ENCODE measurements around the gene ROCK2. TPM values are rescaled to one million over a fixed set of nuclear protein-coding genes. Genes with fewer than 3 reads are reported as not detected.

The ROCK2 gene
- total RNA-seq, 4 donors from 2014 or later = 127 to 571 (median 186) TPM

GRCh38 chr2:11367170-11367730 is 22.8 kb upstream of the ROCK2 start:
- no peak for TF ChIP-seq CTCF (IDR thresholded peaks at IDR 0.05; ENCODE audit: low read depth)

GRCh38 chr2:11366326-11366741 is 21.9 kb upstream of the ROCK2 start:
- TF ChIP-seq CTCF (IDR thresholded peaks at IDR 0.05; ENCODE audit: low read depth) = no peak

GRCh38 chr2:11365096-11365879 is 20.9 kb upstream of the ROCK2 start:
- no peak for TF ChIP-seq CTCF (IDR thresholded peaks at IDR 0.05; ENCODE audit: low read depth)

GRCh38 chr2:11364565-11364887 is 20.1 kb upstream of the ROCK2 start:
- TF ChIP-seq CTCF (IDR thresholded peaks at IDR 0.05; ENCODE audit: low read depth) = no peak

- no peak for TF ChIP-seq CTCF (IDR thresholded peaks at IDR 0.05; ENCODE audit: low read depth)
Observed at GRCh38 chr2:11363868-11364564, 19.6 kb upstream of the ROCK2 start.

- no peak for TF ChIP-seq CTCF (IDR thresholded peaks at IDR 0.05; ENCODE audit: low read depth)
Observed at GRCh38 chr2:11359865-11360264, 15.4 kb upstream of the ROCK2 start.

GRCh38 chr2:11357428-11357972 is 13.1 kb upstream of the ROCK2 start:
- no peak for TF ChIP-seq CTCF (IDR thresholded peaks at IDR 0.05; ENCODE audit: low read depth)

All from subcutaneous adipose tissue (tissue), 4 donors.